ENCODE data around the gene ZNF554. TPM values are rescaled to one million over a fixed set of nuclear protein-coding genes. Genes with fewer than 3 reads are reported as not detected.
"Not testable (repeated sequence)": the region's sequence is repeated elsewhere in the genome, so short reads cannot be mapped to it uniquely, and the experiment has no call there.

The ZNF554 gene
- total and polyA plus RNA-seq, 2 experiments from 2014 or later, result 2.0 to 7.5 TPM

GRCh38 chr19:2816641-2817040 is 3.0 kb upstream of the ZNF554 start:
- Histone ChIP-seq H3K4me3 (no peak overlapping the region), H3K4me1 (ENCODE audit: insufficient read depth) (no peaks in the 10 kb centered on the region), H3F3A (replicated peaks; ENCODE audit: low read depth) (no peaks in the 10 kb centered on the region), H3K27me3 (ENCODE audit: insufficient read depth) (no peaks in the 10 kb centered on the region), H3K79me2 (replicated peaks; ENCODE audit: insufficient read depth) (no peaks in the 10 kb centered on the region), H3K9me2 (ENCODE audit: insufficient read depth) (no peaks in the 10 kb centered on the region), H4K20me1 (replicated peaks; ENCODE audit: insufficient read depth) (no peaks in the 10 kb centered on the region), H3K36me3 (ENCODE audit: insufficient read depth) (no peaks in the 10 kb centered on the region), H3K27ac (ENCODE audit: low read depth) (no peak overlapping the region), H2AFZ (no peak overlapping the region), H3K4me2 (no peak overlapping the region)
- Mint-ChIP-seq H3K27ac (no peak overlapping the region), H3K4me3 (no peak overlapping the region), H3K36me3 (ENCODE audit: low read depth) (peaks cover 5% of the 10 kb centered on the region; the same call in 2 of the 3 replicates), H3K9me3 (no peaks in the 10 kb centered on the region), H3K4me1 (no peaks in the 10 kb centered on the region), H3K27me3 (ENCODE audit: insufficient read depth, low read depth, poor library complexity) (peaks cover 3% of the 10 kb centered on the region)
- no peak for TF ChIP-seq JUNB (IDR thresholded peaks at IDR 0.05; ENCODE audit: unreplicated experiment)
- no peak for TF ChIP-seq ZNF114 (CRISPR knock-in tag; IDR thresholded peaks at IDR 0.05)
- TF ChIP-seq ZNF331 (CRISPR knock-in tag; IDR thresholded peaks at IDR 0.05; ENCODE audit: low read depth), result no peak
- ATAC-seq (no peak), DNase-seq (ENCODE audit: low spot score) (no peak)

DNA sequence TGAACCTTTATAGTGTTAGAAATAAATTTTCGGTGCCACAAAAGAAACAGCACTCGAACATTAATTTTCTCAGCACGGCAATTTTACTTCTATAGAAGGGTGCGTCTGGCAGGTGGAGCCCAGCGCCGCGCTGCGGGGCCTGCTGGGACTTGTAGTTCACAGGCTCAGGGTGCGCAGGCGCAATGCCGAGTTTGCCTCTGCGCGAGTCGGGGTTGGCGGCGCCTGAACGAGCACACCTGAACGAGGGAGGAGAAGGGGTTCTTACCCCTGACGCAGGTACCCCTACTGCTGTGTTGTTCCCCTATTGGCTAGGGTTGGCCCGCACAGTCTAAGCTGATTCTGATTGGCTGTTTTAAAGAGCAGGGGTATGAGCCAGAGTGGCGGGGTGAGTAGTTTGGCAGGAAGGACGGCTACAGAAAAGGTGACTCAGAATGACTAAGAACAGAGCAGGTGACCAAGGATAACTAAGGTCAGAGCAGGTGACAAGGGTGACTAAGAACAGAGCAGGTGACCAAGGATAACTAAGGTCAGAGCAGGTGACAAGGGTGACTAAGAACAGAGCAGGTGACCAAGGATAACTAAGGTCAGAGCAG is 2.3 kb upstream of the ZNF554 start:
- H3K4me3 Mint-ChIP-seq; ATAC-seq; H3K9me2 ChIP-seq (ENCODE audit: insufficient read depth); H3K4me3 ChIP-seq; H3K4me1 Mint-ChIP-seq; H3K27ac ChIP-seq (ENCODE audit: low read depth); H3K36me3 Mint-ChIP-seq (ENCODE audit: low read depth); H3K9me3 Mint-ChIP-seq; H3K4me1 ChIP-seq (ENCODE audit: insufficient read depth); H4K20me1 ChIP-seq (replicated peaks; ENCODE audit: insufficient read depth); DNase-seq (ENCODE audit: low spot score); H3K36me3 ChIP-seq (ENCODE audit: insufficient read depth); H3K27me3 ChIP-seq (ENCODE audit: insufficient read depth); H2AFZ ChIP-seq; H3K27me3 Mint-ChIP-seq (ENCODE audit: insufficient read depth, low read depth, poor library complexity); H3K79me2 ChIP-seq (replicated peaks; ENCODE audit: insufficient read depth); H3K4me2 ChIP-seq; H3F3A ChIP-seq (replicated peaks; ENCODE audit: low read depth); H3K27ac Mint-ChIP-seq: not testable (repeated sequence)

DNA sequence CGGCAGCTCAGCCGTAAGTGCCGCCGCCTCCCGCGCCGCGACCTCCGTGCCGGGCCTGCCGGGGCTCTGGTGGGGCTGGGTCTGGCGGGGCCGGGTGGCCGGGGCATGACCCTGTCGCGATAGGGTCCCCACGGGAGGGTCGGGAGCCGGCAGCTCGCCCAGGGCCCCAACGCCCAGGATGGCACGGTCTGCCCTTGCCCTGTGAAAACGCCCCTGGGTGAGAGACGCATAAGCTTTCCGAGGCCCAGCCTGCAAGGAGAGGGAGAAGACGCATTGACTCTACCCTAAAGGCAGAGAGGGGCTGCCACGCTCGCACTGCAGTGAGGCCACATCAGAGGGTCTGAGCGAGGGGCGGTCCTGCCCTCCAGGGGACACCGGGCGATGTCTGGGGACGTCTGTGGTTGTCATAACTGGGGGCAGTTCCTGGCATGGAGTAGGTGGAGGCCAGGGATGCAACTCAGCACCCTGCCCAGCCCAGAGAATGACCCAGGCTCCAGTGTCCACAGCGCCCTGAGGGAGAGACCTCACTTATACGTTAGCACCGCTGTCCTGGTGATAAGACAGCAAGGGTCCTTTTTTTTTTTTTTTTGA is 539 bp downstream of the ZNF554 start:
- no peak overlapping the region for H3K27ac Mint-ChIP-seq
- peaks cover 1% of the 10 kb centered on the region for H3K27me3 Mint-ChIP-seq (ENCODE audit: insufficient read depth, low read depth, poor library complexity)
- Histone ChIP-seq H2AFZ (peak overlapping the region; percentile 86), H3K27me3 (ENCODE audit: insufficient read depth) (no peaks in the 10 kb centered on the region), H3K9me2 (ENCODE audit: insufficient read depth) (no peaks in the 10 kb centered on the region), H3K4me1 (ENCODE audit: insufficient read depth) (no peaks in the 10 kb centered on the region), H3K4me2 (peak overlapping the region; percentile 95), H3K79me2 (replicated peaks; ENCODE audit: insufficient read depth) (no peaks in the 10 kb centered on the region), H4K20me1 (replicated peaks; ENCODE audit: insufficient read depth) (no peaks in the 10 kb centered on the region), H3K4me3 (peak overlapping the region; percentile 91), H3F3A (replicated peaks; ENCODE audit: low read depth) (no peaks in the 10 kb centered on the region), H3K27ac (ENCODE audit: low read depth) (no peak overlapping the region), H3K36me3 (ENCODE audit: insufficient read depth) (no peaks in the 10 kb centered on the region)
- H3K4me1 Mint-ChIP-seq, result no peaks in the 10 kb centered on the region; the same call in 2 of the 3 replicates
- peak; percentile 50 for DNase-seq (ENCODE audit: low spot score)
- H3K36me3 Mint-ChIP-seq (ENCODE audit: low read depth), result peaks cover 20% of the 10 kb centered on the region
- ATAC-seq, result peak; percentile 59
- H3K9me3 Mint-ChIP-seq, result peaks cover 5% of the 10 kb centered on the region; the same call in 2 of the 3 replicates
- peak overlapping the region; percentile 90 for H3K4me3 Mint-ChIP-seq
- no peak for TF ChIP-seq REST (IDR thresholded peaks at IDR 0.05; ENCODE audit: unreplicated experiment)
- TF ChIP-seq JUNB (IDR thresholded peaks at IDR 0.05; ENCODE audit: unreplicated experiment), result no peak
- TF ChIP-seq CREB1 (CRISPR knock-in tag; IDR thresholded peaks at IDR 0.05; ENCODE audit: low read depth), result no peak
- TF ChIP-seq, protein P1, sequence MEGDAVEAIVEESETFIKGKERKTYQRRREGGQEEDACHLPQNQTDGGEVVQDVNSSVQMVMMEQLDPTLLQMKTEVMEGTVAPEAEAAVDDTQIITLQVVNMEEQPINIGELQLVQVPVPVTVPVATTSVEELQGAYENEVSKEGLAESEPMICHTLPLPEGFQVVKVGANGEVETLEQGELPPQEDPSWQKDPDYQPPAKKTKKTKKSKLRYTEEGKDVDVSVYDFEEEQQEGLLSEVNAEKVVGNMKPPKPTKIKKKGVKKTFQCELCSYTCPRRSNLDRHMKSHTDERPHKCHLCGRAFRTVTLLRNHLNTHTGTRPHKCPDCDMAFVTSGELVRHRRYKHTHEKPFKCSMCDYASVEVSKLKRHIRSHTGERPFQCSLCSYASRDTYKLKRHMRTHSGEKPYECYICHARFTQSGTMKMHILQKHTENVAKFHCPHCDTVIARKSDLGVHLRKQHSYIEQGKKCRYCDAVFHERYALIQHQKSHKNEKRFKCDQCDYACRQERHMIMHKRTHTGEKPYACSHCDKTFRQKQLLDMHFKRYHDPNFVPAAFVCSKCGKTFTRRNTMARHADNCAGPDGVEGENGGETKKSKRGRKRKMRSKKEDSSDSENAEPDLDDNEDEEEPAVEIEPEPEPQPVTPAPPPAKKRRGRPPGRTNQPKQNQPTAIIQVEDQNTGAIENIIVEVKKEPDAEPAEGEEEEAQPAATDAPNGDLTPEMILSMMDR (conservative IDR thresholded peaks at IDR 0.05; ENCODE audit: low read depth in 2 of 2), result no peak
- TF ChIP-seq ETS1 (IDR thresholded peaks at IDR 0.05), result no peak
- TF ChIP-seq STAT1 (IDR thresholded peaks at IDR 0.05; ENCODE audit: unreplicated experiment), result no peak
- no peak for TF ChIP-seq ZNF114 (CRISPR knock-in tag; IDR thresholded peaks at IDR 0.05)

Data from GM23338 (cell line).